NCI-H345 treated with DMSO at 0.1 percent for 48 hours (cell line): ENCODE results near the gene NUP42.

Experiments
- DNase-seq: peaks from one replicate; lab custom pipeline; 2025; ENCODE audit not compliant: unreplicated experiment; lab: John Stamatoyannopoulos, UW

NUP42 gene

GRCh38 chr7:23234569-23235296 is 52.9 kb downstream of the NUP42 start:
- no peak for DNase-seq

- DNase-seq = no peak
These were observed 54.0 kb downstream of the NUP42 start for GRCh38 chr7:23235813-23236221.

GRCh38 chr7:23237000-23237399 is 55.2 kb downstream of the NUP42 start:
- DNase-seq = no peak

- no peak for DNase-seq
These were observed 57.3 kb downstream of the NUP42 start for GRCh38 chr7:23238983-23239652.

GRCh38 chr7:23239698-23240097 is 57.9 kb downstream of the NUP42 start:
- no peak for DNase-seq

- DNase-seq = no peak
These were observed 60.5 kb downstream of the NUP42 start for GRCh38 chr7:23242321-23242720.

- DNase-seq = no peak
These were observed 61.1 kb downstream of the NUP42 start for GRCh38 chr7:23242935-23243334.

- no peak for DNase-seq
These were observed 64.7 kb downstream of the NUP42 start, which contains the start of gene GPNMB for GRCh38 chr7:23246555-23246954. Gene GPNMB (plus strand): TSS chr7:23246775. CDS start chr7:23246858, 83 bp downstream.

GRCh38 chr7:23247046-23247602 is 65.3 kb downstream of the NUP42 start:
- no peak for DNase-seq

- DNase-seq = no peak
These were observed 65.9 kb downstream of the NUP42 start for GRCh38 chr7:23247603-23248335.

- DNase-seq = no peak
These were observed 67.6 kb downstream of the NUP42 start for GRCh38 chr7:23249486-23249885.
